Measurements from ENCODE around the gene PTPRH. TPM values are rescaled to one million over a fixed set of nuclear protein-coding genes. Genes with fewer than 3 reads are reported as not detected.
A peak's percentile ranks its signal among the peaks of the same experiment; 100 is the strongest.
"Not testable (repeated sequence)": the region's sequence is repeated elsewhere in the genome, so short reads cannot be mapped to it uniquely, and the experiment has no call there.

The PTPRH gene
- total and polyA plus RNA-seq, 5 donors from 2014 or later: not detected

DNA sequence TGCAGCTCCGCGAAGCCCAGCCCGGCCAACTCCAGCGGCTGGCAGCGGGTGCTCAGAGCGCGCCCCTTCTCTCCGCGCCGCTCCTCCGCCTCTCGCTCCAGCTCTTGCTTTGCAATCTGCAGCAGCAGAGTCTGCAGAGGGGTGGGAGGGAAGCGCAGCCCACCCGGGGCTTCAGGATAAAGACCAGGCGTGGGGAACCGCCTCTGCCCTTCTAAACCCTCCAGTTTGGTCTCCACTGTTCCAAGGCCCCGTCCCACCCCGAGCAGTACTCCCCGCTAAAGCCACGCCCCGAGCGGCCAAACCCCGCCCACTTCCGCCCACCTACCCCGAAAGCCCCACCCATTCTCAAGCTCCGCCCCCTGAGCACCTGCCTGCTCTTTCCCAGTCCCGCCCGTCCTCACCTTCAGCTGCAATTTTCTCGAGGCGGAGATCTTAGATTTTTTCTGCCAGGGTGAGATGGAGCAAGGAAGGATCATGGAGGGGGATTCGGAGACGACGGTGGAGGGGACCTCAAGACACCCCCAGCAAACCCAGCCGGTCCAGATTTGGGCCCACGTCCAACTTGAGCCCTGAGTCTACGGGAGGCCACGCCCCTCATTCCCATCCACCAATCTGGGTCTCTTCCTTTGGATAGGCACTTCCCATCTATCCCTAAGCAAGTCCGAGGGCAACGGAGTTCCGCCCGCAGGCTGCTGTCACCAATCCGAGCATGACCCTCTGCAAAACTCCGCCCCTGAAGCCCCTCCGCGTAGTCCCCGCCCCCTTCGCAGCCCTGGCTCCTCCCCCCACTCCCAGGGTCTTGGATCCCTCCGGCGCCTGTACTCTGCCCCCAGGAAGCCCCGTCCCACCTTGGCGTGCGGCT lies 52.9 kb downstream of the PTPRH start:
- Histone ChIP-seq H3K9me3 (ENCODE audit: control insufficient read depth in 2 of 2, low read length in 2 of 2) (peaks cover 2 to 13% of the 10 kb centered on the region in 2 experiments), H3K4me3 (ENCODE audit: low read depth, low read length) (no peak overlapping the region), H3K4me1 (ENCODE audit: control insufficient read depth, insufficient read depth, low read length, poor library complexity, severe bottlenecking) (peaks cover 12% of the 10 kb centered on the region), H3K27me3 (ENCODE audit: control insufficient read depth, insufficient read depth, low read length) (no peaks in the 10 kb centered on the region), H3K27ac (ENCODE audit: insufficient read depth, low read length, poor library complexity, severe bottlenecking) (no peak overlapping the region), H3K36me3 (ENCODE audit: control insufficient read depth, insufficient read depth, low read length) (no peaks in the 10 kb centered on the region)
- no peaks in the 10 kb centered on the region for H3K36me3 Mint-ChIP-seq
- no peak for ATAC-seq (ENCODE audit: low read depth in 2 of 2)
- H3K4me3 Mint-ChIP-seq: no peak overlapping the region
- peaks cover 0 to 50% (median 17%) of the 10 kb centered on the region in 4 donors for H3K4me1 Mint-ChIP-seq
- peak in 1 of 3 donors; percentile 19 for DNase-seq
- peaks cover 0 to 14% (median 1%) of the 10 kb centered on the region in 7 donors for H3K9me3 Mint-ChIP-seq
- H3K27ac Mint-ChIP-seq: no peak overlapping the region
- peaks cover 38% of the 10 kb centered on the region for H3K27me3 Mint-ChIP-seq

DNA sequence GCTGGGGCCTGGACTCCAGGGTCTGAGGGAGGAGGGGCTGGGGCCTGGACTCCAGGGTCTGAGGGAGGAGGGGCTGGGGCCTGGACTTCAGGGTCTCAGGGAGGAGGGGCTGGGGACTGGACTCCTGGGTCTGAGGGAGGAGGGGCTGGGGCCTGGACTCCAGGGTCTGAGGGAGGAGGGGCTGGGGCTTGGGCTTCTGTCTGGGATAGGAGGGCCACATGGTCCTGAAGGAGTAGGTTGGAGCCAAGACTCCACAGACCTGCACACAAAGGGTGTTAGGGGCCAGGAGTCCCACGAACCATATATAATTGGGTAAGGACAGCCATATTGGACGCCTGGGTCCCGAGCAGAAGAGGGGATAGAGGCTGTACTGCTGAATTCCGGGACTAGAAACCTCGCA lies 53.5 kb downstream of the PTPRH start:
- not testable (repeated sequence) for DNase-seq; H3K36me3 ChIP-seq (ENCODE audit: control insufficient read depth, insufficient read depth, low read length); H3K27ac Mint-ChIP-seq; H3K4me3 ChIP-seq (ENCODE audit: low read depth, low read length); H3K4me3 Mint-ChIP-seq; H3K27me3 ChIP-seq (ENCODE audit: control insufficient read depth, insufficient read depth, low read length); ATAC-seq (ENCODE audit: low read depth in 2 of 2); H3K36me3 Mint-ChIP-seq; H3K27ac ChIP-seq (ENCODE audit: insufficient read depth, low read length, poor library complexity, severe bottlenecking)
- H3K27me3 Mint-ChIP-seq: peaks cover 38% of the 10 kb centered on the region
- H3K9me3 ChIP-seq (ENCODE audit: control insufficient read depth in 2 of 2, low read length in 2 of 2): peaks cover 2 to 13% of the 10 kb centered on the region in 2 experiments
- peaks cover 0 to 16% (median 1%) of the 10 kb centered on the region in 7 donors for H3K9me3 Mint-ChIP-seq
- peaks cover 0 to 52% (median 17%) of the 10 kb centered on the region in 4 donors for H3K4me1 Mint-ChIP-seq
- H3K4me1 ChIP-seq (ENCODE audit: control insufficient read depth, insufficient read depth, low read length, poor library complexity, severe bottlenecking): peaks cover 12% of the 10 kb centered on the region

DNA sequence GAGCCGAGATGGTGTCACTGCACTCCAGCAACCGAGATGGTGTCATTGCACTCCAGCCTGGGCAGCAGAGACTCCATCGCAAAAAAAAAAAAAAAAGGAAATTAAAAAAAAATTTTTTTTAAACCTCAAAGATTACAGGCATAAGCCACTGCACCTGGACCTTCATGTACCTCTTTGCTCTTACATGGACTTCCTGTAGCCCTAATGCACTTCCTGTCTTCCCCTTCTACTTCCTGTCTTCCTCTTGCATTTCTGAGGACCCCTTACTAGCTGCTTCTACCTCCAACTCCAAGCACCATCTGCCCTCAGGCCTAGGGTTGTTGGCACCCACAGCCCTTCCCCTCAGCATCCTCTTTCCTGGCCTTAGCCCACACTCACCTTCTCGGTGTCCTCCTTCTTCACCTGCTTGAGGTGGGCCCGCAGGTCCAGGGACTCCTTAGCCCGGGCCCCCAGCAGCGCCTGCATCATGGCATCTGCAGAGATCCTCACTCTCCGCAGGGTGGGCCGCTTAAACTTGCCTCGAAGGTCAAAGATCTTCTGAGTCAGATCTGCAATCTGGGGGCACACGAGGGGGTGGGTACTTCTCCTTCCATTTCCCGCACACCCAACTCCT lies 55.5 kb downstream of the PTPRH start:
- Mint-ChIP-seq H3K4me3 (peak overlapping the region in 1 of 4 donors; percentile 72), H3K9me3 (peaks cover 0 to 16% (median 1%) of the 10 kb centered on the region in 7 donors), H3K27ac (no peak overlapping the region), H3K27me3 (peaks cover 36% of the 10 kb centered on the region), H3K36me3 (no peaks in the 10 kb centered on the region), H3K4me1 (peaks cover 0 to 46% (median 17%) of the 10 kb centered on the region in 4 donors)
- peaks cover 12% of the 10 kb centered on the region for H3K4me1 ChIP-seq (ENCODE audit: control insufficient read depth, insufficient read depth, low read length, poor library complexity, severe bottlenecking)
- peaks cover 2 to 13% of the 10 kb centered on the region in 2 experiments for H3K9me3 ChIP-seq (ENCODE audit: control insufficient read depth in 2 of 2, low read length in 2 of 2)
- no peaks in the 10 kb centered on the region for H3K36me3 ChIP-seq (ENCODE audit: control insufficient read depth, insufficient read depth, low read length)
- H3K27me3 ChIP-seq (ENCODE audit: control insufficient read depth, insufficient read depth, low read length): no peaks in the 10 kb centered on the region
- no peak overlapping the region for H3K27ac ChIP-seq (ENCODE audit: insufficient read depth, low read length, poor library complexity, severe bottlenecking)
- DNase-seq (no peak), ATAC-seq (ENCODE audit: low read depth in 2 of 2) (no peak)
- H3K4me3 ChIP-seq (ENCODE audit: low read depth, low read length): no peak overlapping the region

DNA sequence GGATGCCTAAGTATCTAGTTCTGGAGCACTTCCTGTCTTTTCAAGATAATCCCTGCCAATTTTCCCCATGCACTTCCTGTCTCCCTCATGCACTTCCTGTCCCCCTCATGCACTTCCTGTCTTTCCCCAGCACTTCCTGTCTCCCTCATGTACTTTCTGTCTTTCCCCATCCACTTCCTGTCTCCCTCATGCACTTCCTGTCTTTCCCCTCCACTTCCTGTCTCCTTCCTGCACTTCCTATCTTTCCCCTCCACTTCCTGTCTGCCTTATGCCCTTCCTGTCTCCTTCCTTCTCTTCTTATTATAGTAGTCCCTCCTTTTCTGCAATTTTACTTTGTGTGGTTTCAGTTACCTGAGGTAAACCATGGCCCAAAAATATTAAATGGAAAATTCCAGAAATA lies 57.3 kb downstream of the PTPRH start:
- Mint-ChIP-seq H3K27ac (peak overlapping the region in 2 of 3 donors; percentile 51 to 83), H3K9me3 (peaks cover 0 to 18% (median 1%) of the 10 kb centered on the region in 7 donors), H3K27me3 (peaks cover 36% of the 10 kb centered on the region), H3K4me3 (peak overlapping the region in 1 of 4 donors; percentile 52), H3K4me1 (peaks cover 0 to 39% (median 15%) of the 10 kb centered on the region in 4 donors), H3K36me3 (no peaks in the 10 kb centered on the region)
- Histone ChIP-seq H3K27ac (ENCODE audit: insufficient read depth, low read length, poor library complexity, severe bottlenecking) (peak overlapping the region; percentile 57), H3K27me3 (ENCODE audit: control insufficient read depth, insufficient read depth, low read length) (no peaks in the 10 kb centered on the region), H3K36me3 (ENCODE audit: control insufficient read depth, insufficient read depth, low read length) (no peaks in the 10 kb centered on the region), H3K4me3 (ENCODE audit: low read depth, low read length) (no peak overlapping the region), H3K4me1 (ENCODE audit: control insufficient read depth, insufficient read depth, low read length, poor library complexity, severe bottlenecking) (peaks cover 12% of the 10 kb centered on the region), H3K9me3 (ENCODE audit: control insufficient read depth in 2 of 2, low read length in 2 of 2) (peaks cover 2 to 13% of the 10 kb centered on the region in 2 experiments)
- ATAC-seq (ENCODE audit: low read depth in 2 of 2): no peak
- peak in 1 of 3 donors; percentile 23 for DNase-seq

DNA sequence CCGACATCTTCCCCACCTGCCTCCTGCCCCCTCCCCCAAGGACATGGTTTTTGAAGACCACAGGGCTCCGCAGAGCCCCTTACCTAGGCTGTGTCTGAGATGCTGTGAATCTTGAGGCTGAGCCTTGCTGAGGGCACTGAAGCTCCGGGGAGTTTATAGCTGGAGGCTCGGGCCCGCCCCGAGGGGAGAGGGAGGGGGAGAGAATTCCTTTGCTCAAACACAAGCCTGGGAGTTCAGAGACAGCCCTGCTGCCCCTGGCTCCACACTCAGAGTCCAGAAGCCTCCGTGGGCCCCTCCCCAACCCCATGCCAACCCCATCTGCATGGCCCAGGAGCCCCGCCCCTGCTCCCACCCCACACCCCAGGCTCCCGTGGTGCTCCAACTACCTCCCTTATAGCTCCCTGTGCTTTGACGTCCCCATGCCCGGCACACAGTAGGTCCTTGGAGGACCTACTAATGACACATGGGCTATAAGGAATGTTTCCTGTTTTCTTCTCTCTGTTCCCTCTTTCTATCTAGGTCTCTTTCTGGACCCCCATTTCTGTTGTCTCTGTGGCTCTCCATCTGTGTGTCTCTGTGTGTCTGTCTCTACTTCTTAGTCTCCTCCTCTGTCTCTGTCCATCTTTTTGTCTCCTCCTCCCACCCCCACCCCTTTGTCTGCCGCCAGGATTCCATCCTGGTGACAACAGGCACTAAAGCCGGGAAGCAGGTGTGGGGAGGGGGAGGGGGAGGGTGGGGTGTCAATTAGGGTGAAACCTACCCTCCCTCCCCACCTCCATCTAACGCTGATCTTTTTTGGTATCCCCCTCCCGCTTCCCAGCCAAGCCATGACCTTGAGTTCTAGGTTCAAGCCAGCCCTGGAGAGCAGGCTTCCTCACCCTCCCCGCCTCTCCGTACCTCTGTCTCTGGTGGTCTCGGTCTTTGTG lies 60.0 kb downstream of the PTPRH start, which contains the start of gene TNNT1:
Gene TNNT1, minus strand, starts transcription at position 129 of the 926 bp plus-strand sequence. CDS start 2,049 bp downstream, outside the sequence.
- Mint-ChIP-seq H3K27ac (peak within 1 kb of the TSS in 1 of 3 donors; percentile 89), H3K9me3 (peaks cover 0 to 16% (median 1%) of the 10 kb centered on the region in 7 donors), H3K36me3 (no peaks in the 10 kb centered on the region), H3K4me1 (peaks cover 0 to 34% (median 13%) of the 10 kb centered on the region in 4 donors), H3K4me3 (no peak within 1 kb of the TSS), H3K27me3 (peaks cover 43% of the 10 kb centered on the region)
- Histone ChIP-seq H3K4me3 (ENCODE audit: low read depth, low read length) (no peak within 1 kb of the TSS), H3K4me1 (ENCODE audit: control insufficient read depth, insufficient read depth, low read length, poor library complexity, severe bottlenecking) (peaks cover 10% of the 10 kb centered on the region), H3K27me3 (ENCODE audit: control insufficient read depth, insufficient read depth, low read length) (peaks cover 5% of the 10 kb centered on the region), H3K27ac (ENCODE audit: insufficient read depth, low read length, poor library complexity, severe bottlenecking) (no peak within 1 kb of the TSS), H3K36me3 (ENCODE audit: control insufficient read depth, insufficient read depth, low read length) (no peaks in the 10 kb centered on the region), H3K9me3 (ENCODE audit: control insufficient read depth in 2 of 2, low read length in 2 of 2) (peaks cover 2 to 8% of the 10 kb centered on the region in 2 experiments)
- no peak for DNase-seq
- ATAC-seq (ENCODE audit: low read depth in 2 of 2): no peak

DNA sequence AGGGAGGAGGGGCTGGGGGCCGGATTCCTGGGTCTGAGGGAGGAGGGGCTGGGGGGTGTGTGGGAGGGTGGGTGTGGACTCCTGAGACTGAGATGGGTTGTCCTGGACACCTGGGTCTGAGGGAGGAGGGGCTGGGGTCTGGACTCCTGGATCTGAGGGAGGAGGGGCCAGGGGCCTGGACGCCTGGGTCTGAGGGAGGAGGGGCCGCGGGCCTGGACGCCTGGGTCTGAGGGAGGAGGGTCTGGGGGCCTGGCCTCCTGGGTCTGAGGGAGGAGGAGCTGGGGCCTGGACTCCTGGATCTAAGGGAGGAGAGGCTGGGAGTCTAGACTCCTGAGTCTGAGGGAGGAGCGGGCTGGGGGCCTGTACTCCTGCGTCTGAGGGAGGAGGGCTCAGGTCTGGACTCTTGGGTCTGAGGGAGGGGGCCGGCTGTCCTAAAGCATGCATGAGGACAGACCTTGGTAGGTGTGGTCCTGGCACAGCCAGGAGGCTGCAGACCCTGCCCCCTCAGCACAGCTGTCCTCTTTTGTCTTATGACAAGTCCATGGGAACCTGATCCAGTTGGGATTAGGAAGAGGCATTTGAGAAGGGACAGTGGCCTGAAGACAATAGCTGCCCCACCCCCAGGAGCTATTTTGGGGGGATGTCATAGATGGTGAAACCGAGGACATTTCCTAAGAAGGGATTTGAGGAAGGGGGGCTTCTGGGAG lies 61.6 kb downstream of the PTPRH start:
- H3K4me3 Mint-ChIP-seq: no peak overlapping the region
- Histone ChIP-seq H3K27me3 (ENCODE audit: control insufficient read depth, insufficient read depth, low read length) (peaks cover 10% of the 10 kb centered on the region), H3K4me1 (ENCODE audit: control insufficient read depth, insufficient read depth, low read length, poor library complexity, severe bottlenecking) (peaks cover 5% of the 10 kb centered on the region), H3K36me3 (ENCODE audit: control insufficient read depth, insufficient read depth, low read length) (no peaks in the 10 kb centered on the region), H3K9me3 (ENCODE audit: control insufficient read depth in 2 of 2, low read length in 2 of 2) (peaks cover 2 to 8% of the 10 kb centered on the region in 2 experiments), H3K4me3 (ENCODE audit: low read depth, low read length) (no peak overlapping the region), H3K27ac (ENCODE audit: insufficient read depth, low read length, poor library complexity, severe bottlenecking) (no peak overlapping the region)
- H3K27ac Mint-ChIP-seq: no peak overlapping the region
- ATAC-seq (ENCODE audit: low read depth in 2 of 2) (no peak), DNase-seq (no peak)
- peaks cover 0 to 11% (median 1%) of the 10 kb centered on the region in 7 donors for H3K9me3 Mint-ChIP-seq
- peaks cover 0 to 20% (median 6%) of the 10 kb centered on the region in 4 donors for H3K4me1 Mint-ChIP-seq
- no peaks in the 10 kb centered on the region for H3K36me3 Mint-ChIP-seq
- H3K27me3 Mint-ChIP-seq: peaks cover 54% of the 10 kb centered on the region

Data from CD4-positive, CD25-positive, alpha-beta regulatory T cell (primary cell).